Muscle of back (tissue), 13 donors: ENCODE results near the gene ZNF621. TPM values are rescaled to one million over a fixed set of nuclear protein-coding genes. Genes with fewer than 3 reads are reported as not detected.

ENCODE experiments used
- DNase-seq, 3 donors: peaks; one replicate each; pipeline versions ENCODE4 v3.0.0 to v3.0.0-alpha.2; 2013
- long read RNA-seq, 9 donors: transcript quantifications; one replicate each; lab custom pipeline, GENCODE V29; 2026
- polyA plus RNA-seq, 10 donors: library from polyadenylated mRNA; unstranded; fragments of 120-200 nt; gene quantifications; one replicate each; pipeline ENCODE4 v1.2.1, GENCODE V29; 2013; ENCODE audit not compliant: insufficient read length in 10 of 10

ZNF621 gene
- polyA plus RNA-seq: 10 to 100 TPM; 10.7 to 17.0 (median 12.7) TPM
- long read RNA-seq, donor 1, full-length matches to known transcripts: 3 of 3 reads
- long read RNA-seq, donor 1, partial matches to known transcripts: 0 of 3 reads
- long read RNA-seq, donor 1, other reads (novel, unspliced or antisense): 0 of 3 reads
- long read RNA-seq, donor 2, partial matches to known transcripts: 0 of 2 reads
- long read RNA-seq, donor 2, other reads (novel, unspliced or antisense): 0 of 2 reads
- long read RNA-seq, donor 3: 0 reads
- long read RNA-seq, donor 4, partial matches to known transcripts: 0 of 1 reads
- long read RNA-seq, donor 4, other reads (novel, unspliced or antisense): 0 of 1 reads
- long read RNA-seq, donor 5, full-length matches to known transcripts: 1 of 1 reads
- long read RNA-seq, donor 5, partial matches to known transcripts: 0 of 1 reads
- long read RNA-seq, donor 5, other reads (novel, unspliced or antisense): 0 of 1 reads
- long read RNA-seq, donor 6, full-length matches to known transcripts: 2 of 2 reads
- long read RNA-seq, donor 6, partial matches to known transcripts: 0 of 2 reads
- long read RNA-seq, donor 6, other reads (novel, unspliced or antisense): 0 of 2 reads
- long read RNA-seq, donor 7, partial matches to known transcripts: 0 of 1 reads
- long read RNA-seq, donor 7, other reads (novel, unspliced or antisense): 0 of 1 reads
- long read RNA-seq, donor 8, partial matches to known transcripts: 0 of 1 reads
- long read RNA-seq, donor 8, other reads (novel, unspliced or antisense): 0 of 1 reads
- long read RNA-seq, donor 9: 0 reads

DNA sequence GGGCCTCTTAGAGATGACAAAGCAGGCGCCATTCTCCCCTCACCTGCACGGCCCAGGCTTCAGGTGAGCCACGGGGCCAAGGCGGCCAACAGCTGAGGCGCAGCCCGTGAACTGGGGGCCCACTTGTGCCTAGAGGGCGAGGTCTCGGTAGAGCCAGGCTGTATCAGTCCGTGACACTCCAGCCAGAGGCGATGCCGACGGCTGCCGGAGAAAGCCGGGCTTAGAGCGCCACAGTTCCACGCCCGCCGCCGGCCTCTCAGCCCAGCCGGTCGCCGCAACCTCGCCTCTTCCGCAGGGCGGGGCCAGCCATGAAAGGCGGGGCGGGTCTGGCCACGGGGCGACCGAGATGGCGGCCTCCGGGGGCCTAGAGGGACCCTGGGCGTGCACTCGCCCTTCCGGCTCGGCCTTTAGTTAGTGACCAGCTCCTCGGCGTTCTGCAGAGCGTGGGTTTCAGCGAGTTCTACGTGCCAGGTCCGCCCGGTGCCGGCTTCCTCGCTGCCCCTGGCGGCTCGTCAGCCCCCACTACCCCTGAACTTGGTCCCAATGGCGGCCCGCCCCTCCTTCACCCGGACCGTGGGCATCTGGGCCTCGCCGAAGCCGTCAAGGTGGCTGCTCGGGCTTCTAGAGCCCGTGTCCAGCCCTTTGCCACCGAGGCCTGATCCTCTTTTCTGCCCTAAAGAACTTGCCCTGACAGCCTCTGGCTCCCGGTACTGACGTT lies at the start of gene ZNF621:
Gene ZNF621, plus strand, starts transcription at position 393 of the 718 bp plus-strand sequence. CDS start 881 bp downstream, outside the sequence.
- peak; percentile 83 to 95 (median 88) for DNase-seq

DNA sequence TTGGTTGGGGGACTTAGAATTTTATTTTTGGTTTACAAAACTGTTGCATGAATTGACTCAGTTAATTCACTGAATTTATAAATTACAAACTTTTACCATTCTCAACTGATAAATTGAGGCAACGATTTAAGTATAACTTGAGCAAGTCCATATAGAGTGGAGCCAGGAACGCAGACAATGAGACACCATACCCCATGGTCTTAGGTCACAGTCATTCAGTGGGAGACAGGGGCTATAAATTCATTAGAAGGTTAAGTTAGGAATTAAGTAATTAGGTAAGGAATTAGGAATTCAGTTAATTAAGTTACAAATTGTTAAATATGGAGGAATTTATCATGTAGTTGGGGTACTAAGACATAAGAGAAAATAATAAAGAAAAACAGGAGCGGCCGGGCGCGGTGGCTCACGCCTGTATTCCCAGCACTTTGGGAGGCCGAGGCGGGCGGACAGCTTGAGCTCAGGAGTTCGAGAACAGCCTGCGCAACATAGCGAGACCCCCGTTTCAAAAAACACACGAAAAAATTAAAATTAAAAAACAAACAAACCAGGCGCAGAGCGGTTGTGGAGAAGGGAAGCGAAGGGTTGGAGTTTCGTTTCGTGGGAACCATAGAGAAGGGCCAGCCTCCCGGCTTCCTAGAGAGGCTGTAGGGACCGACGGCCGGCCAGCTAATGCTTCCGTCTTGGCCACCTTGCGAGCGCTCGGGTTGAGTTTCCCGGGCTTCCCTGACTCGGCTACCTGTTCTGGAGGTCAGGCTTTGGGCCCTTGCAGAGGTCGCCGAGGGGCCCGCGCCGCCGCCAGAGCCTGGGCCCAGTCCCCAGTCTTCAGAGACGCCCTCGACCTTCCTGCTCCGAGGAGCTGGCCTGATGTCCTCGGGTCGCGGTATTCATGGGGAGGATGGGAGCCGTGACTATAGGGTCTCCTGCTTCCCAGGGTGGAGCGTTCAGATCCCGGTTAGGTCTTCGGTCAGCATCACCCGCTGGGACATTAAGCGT lies 48.0 kb upstream of the ZNF621 start, which contains the start of gene ZNF619:
Gene ZNF619, plus strand, starts transcription at position 645 of the 993 bp plus-strand sequence. CDS start 858 bp downstream, outside the sequence.
- peak; percentile 65 to 93 (median 85) for DNase-seq

DNA sequence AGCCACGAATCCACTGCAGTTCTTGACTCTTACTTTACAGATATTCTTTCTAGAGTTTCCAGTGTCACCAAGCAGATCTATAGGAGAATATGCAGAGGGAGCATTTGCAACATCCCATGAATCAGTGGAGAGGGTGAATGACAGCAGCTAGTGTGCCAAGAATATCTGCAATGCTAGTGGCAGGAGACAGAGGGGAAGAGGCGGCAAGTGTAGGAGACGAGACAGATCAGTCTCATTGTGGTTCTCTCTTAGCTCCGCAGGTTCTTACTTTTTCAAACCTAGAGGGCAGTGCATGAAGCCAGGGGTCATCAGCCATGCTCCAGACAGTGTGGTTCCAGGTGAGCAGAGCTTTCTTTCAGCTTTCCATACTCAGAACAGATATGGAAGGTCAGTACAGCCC lies 47.1 kb upstream of the ZNF621 start:
- no peak for DNase-seq

DNA sequence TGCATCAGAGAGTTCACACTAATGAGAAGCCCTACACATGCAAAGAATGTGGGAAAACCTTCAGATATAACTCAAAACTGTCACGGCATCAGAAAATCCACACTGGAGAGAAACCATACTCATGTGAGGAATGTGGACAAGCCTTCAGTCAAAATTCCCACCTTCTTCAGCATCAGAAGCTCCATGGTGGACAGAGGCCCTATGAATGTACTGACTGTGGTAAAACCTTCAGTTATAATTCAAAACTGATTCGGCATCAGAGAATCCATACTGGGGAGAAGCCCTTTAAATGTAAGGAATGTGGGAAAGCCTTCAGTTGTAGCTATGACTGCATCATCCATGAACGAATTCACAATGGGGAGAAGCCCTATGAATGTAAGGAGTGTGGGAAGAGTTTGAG lies 37.6 kb upstream of the ZNF621 start:
- no peak for DNase-seq

DNA sequence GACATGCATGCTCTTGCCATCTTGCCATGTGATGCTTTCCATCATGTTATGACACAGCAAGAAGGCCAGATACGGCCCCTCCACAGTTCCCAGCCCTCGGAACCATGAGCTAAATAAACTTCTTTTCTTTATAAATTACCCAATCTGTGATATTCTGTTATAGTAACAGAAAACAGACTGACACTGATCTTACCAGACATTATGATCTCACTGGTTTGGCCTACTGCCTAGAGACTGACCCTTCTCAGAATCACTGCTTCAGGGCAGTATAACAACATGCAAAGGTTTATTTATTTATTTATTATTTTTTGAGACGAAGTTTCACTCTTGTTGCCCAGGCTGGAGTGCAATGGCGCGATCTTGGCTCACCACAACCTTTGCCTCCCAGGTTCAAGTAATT lies 33.8 kb upstream of the ZNF621 start:
- no peak for DNase-seq

DNA sequence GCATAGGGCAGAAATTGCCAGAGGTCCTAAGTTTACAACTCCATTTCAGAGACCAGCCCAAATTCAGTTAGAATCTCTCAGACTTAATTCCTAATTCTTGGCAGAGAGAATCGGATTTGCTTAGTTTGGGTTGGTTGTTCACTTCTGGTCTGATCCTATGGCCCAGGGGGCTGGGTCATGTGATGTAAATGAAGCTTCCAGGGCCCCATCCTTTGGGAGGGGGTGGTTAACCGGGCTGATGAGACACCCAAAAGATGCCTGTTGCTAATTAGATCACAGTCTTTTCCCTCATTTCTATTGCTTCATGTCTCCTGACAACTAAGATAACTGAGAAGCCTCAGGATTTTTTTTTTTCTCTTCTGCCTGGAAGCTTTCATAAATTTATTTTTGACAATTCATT lies 30.1 kb upstream of the ZNF621 start:
- peak in 1 of 3 donors; percentile 15 for DNase-seq

DNA sequence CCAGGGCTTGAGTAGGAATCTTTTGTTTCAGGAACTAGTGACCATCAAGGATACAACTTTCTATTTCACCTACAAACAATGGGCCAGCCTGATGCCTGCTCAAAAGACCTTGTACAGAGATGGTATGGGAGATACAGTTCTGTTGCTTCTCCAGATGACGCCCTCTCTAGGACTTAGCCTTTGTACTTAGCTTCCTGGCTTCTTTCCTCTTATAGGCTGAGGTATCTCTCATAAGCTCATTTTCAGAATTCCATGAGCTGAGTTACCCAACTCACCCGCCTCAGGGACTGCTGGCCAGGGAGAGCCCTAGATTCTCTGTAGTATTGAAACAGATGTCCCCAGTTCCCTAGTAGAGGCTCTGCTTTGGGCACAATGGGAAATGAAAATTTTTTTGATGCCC lies 27.5 kb upstream of the ZNF621 start:
- no peak for DNase-seq

DNA sequence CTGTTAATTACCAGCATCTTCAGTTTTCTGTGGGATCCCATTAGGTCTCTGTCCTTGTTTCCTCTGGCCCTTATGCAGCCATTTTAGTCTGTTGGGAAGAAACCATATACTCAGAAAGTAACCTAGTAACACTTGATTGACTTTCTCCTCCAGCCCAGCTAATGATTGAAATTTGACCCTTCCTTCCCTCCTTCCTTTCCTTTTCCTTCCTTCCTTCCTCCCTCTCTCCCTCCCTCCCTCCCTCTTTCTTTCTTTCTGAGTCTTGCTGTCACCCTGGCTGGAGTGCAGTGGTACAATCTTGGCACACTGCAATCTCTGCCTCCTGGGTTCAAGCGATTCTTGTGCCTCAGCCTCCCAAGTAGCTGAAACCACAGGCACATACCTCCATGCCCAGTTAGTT lies 24.8 kb upstream of the ZNF621 start:
- no peak for DNase-seq

DNA sequence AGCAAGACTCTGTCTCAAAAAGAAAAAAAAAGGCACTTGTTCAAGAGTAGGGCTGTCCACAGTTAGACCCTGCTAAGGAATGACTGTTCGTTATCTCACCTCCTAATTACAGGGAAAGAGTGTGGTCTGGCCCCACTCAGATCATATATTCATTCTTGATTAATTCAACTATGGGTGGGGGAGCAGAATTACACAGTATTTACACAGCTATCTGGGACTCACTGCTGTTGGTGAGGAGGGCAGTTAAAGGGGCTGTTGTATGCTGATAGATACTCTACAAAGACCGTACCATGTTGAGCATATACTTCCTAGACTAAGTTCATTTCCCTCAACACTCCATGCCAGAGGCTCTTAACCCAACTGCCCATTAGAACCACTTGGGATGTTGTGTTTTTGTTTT lies 22.7 kb upstream of the ZNF621 start:
- no peak for DNase-seq

DNA sequence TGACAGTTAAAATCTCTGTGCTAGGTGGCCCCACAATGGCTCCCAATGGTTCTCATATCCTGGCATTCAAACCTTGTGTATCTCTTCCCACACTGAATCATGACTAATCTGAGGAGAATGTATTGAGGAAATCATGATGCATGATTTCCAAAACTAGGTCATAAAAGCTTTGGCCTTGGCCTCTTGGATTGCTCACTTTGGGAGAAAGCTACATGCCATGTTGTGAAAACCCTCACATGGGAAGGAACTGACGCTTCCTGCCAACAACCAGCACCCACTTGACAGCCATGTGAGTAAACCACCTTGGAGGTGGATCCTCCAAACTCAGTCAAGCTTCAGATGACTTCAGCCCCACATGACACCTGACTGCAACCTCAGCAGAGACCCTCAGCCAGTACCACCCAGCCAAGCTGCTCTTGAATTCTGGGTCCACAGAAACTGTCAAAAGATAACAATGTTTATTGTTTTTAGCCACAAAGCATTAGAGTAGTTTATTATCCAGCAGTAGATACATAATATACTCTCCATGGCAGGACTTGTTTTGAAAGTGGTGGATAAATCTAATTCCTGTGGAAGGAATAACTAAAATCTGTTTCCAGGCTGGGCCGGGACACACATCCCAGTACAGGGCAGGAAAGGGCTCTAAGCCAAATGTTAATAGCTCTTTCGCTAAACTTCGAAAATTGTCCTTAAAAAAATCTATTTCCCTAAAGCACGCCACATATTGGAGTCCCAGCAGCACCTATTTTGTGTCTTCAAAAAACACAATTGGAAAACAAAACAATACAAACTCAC lies 19.9 kb upstream of the ZNF621 start:
- DNase-seq: peak in 2 of 3 donors; percentile 18 to 86

DNA sequence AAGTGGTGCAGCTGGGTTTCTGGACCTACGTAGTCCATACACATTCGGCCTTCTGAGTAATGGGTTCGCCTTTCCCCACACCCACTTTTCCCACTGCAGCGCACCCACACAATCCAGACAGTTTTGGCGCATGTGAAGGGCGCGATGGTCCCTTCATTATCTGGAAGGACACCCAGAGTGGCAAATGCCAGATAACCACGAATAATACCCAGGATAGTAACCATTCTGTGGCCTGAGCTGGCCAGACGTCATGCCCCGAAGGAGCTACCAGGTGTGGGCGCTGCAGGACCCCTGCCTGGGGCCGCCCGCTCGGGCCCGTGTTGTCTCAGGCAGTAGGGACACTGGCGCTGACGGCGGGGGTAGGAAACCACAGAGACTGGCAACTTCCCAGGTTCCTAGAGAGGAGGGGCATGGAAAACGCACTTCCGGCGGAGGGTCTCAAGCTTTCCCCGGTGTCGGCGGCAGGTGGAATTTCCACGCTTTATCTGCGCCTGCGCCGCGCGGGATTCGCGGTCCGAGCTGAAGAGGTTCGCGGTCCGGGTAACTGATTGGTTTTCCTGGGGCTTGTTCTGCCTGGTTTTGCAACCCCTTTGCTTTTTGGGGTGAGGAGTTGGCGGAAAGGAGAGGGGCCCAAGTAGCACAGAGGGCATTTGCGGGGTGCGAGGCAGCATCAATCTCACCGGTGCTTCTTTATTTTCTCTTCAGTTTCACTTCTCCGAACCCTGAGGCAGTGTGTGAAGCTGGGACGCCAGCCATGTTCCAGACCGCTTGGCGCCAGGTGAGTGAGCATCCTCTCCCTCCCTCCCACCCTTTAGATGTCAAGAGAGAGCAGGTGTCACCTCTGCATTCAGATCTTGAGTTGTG lies 18.9 kb upstream of the ZNF621 start, which contains the start of gene ZNF620:
Gene ZNF620, plus strand, starts transcription at position 441 of the 864 bp plus-strand sequence. Its CDS starts 314 bp downstream, at position 755.
- peak; percentile 62 to 81 (median 74) for DNase-seq

DNA sequence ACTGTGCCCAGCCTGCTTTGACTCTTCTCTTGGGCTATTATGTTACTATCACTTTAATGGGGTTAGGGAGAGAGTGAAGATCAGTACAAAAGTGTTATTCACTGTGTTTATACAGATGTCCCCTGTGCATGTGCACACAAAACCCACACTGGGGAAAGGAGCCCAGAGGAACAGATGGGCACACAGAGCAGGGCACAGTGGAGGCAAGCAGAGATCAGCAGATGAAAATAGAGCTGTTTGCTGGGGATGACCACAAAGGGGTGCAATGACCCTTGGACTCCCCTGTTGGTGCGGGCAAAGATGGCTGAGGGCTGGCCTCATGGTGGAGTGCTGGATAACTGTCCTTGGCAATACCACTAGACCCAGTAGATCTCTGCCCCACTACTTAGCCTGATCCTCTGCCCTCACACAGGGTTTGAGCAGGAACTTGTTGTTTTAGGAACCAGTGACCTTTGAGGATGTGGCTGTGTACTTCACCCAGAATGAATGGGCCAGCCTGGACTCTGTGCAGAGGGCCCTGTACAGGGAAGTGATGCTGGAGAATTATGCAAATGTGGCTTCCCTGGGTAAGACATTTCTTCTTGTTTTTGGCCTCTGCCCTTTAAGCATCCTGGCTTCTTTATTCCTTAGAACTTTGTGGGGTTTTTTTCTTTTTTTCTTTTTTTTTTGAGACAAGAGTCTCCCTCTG lies 13.6 kb upstream of the ZNF621 start:
- no peak for DNase-seq

DNA sequence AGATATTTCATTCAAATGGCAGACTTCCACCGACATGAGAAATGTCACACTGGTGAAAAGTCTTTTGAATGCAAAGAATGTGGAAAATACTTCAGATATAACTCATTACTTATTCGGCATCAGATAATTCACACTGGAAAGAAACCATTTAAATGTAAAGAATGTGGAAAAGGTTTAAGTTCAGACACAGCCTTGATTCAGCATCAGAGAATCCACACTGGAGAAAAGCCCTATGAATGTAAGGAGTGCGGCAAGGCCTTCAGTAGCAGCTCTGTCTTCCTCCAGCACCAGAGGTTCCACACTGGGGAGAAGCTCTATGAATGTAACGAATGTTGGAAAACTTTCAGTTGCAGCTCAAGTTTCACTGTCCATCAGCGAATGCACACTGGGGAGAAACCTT lies 8.6 kb upstream of the ZNF621 start:
- peak in 1 of 3 donors; percentile 48 for DNase-seq

DNA sequence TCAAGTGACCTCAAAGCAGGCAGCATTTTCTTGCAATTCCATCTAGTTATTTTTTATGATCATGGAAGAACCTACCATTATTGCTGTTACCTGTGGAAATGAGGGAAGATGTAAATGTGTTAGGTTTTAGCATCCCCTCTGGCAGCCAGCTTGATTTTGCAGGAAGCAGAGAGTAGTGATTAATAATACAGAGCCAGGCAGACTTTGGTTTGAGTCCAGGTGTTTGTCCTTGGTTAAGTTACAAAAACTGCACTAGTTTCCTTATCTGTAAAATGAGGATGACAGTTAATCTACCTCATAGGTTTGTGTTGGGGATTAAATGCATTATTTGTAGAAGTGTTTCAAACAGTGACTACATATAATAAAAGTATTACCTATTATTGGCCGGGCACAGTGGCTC lies 6.7 kb upstream of the ZNF621 start:
- no peak for DNase-seq

DNA sequence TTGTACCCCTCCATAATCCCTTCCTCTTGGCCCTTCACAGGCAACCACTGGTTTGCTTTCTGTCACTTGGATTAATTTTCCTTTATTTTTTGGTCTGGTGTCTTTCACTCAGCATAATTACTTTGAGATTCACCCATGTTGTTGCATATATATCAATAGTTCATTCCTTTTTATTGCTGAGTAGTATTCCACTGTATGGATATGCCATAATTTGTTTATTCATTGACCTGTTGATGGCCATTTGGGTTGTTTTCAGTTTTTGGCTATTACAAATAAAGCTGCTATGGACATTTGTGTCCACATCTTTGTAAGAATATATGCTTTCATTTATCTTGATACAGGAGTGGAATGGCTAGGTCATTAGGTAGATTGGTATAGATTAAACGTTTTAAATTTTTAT lies 5.9 kb upstream of the ZNF621 start:
- DNase-seq: no peak

DNA sequence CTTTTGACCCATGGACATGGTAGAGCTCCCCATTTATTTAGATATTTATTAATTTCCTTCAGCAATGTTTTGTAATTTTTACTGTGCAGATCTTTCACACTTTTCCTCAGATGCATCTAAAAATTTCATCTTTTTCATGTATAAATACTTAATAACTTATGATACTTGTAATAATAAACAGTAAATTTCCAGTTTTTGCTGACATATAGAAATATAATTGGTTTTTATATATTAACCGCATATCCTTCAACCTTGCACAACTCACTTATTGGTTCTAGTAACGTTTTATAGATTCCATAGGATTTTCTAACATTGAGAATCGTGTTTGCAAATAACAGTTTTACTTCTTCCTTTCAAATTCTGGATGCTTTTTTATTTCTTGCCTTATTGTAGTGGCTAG lies 3.5 kb upstream of the ZNF621 start:
- no peak for DNase-seq

DNA sequence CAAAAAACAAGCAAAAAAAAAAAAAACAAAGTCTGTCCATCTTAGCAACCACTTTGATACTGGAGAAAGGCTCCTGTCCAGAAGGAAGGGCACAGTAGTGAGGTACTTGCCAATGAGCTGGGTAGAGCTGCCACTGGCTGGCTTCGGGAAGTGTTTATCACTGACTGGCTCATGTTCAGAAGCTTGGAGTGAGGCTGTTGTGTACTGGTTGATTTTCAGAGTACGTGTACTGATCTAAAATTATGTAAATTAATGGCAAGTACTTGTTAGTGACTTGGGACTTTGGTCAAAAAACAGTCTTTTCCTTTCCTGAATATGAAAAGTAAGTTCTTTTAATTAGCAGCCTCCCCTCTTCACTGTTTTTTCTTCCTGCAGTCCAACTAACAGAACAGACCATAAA lies 979 bp upstream of the ZNF621 start:
- peak in 1 of 3 donors; percentile 7 for DNase-seq

DNA sequence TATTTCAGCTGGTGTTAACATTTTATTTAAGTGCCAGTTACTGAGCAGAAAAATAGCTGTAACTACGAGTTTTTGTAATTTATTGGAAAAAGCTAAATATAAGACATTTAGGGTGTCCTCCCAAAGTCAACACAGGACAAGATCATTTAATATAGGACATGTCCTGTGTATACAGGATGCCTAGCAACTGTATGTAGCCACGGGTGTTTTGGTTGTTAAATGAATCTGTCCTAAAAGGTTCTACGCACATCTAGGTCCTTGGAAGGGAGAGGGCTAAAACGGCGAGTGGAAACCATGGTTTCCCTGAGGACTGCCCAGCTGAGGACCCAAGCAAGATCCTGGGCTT lies 565 bp upstream of the ZNF621 start:
- DNase-seq: no peak
